HG02763 (cell line): ENCODE data around the gene MTPN.

ENCODE experiments used
- ATAC-seq: cut with Tn5 transposase; IDR thresholded peaks from one replicate; pipeline ENCODE4 v1.9.1; 2021; ENCODE audit warnings: mild to moderate bottlenecking, moderate library complexity; ENCODE audit not compliant: unreplicated experiment

The MTPN gene

GRCh38 chr7:135930565-135931461 lies 46.3 kb downstream of the MTPN start:
- no peak for ATAC-seq

- no peak for ATAC-seq
Measured at GRCh38 chr7:135929722-135930141, 47.4 kb downstream of the MTPN start.

- no peak for ATAC-seq
Measured at GRCh38 chr7:135929249-135929648, 47.9 kb downstream of the MTPN start.

- ATAC-seq: no peak
Measured at GRCh38 chr7:135928136-135928535, 49.0 kb downstream of the MTPN start.

GRCh38 chr7:135925210-135925609 lies 51.9 kb downstream of the MTPN start:
- no peak for ATAC-seq

GRCh38 chr7:135924302-135924701 lies 52.9 kb downstream of the MTPN start:
- no peak for ATAC-seq

- ATAC-seq: no peak
Measured at GRCh38 chr7:135922263-135922662, 54.9 kb downstream of the MTPN start.

- ATAC-seq: peak; percentile 36
Measured at GRCh38 chr7:135920478-135920877, 56.7 kb downstream of the MTPN start.

- ATAC-seq: no peak
Measured at GRCh38 chr7:135919071-135919841, 57.9 kb downstream of the MTPN start.

- no peak for ATAC-seq
Measured at GRCh38 chr7:135918134-135918533, 59.0 kb downstream of the MTPN start.

GRCh38 chr7:135917721-135918120 lies 59.4 kb downstream of the MTPN start:
- no peak for ATAC-seq

- no peak for ATAC-seq
Measured at GRCh38 chr7:135914346-135914745, 62.8 kb downstream of the MTPN start.

GRCh38 chr7:135913404-135913803 lies 63.8 kb downstream of the MTPN start:
- ATAC-seq: no peak

GRCh38 chr7:135911099-135911498 lies 66.1 kb downstream of the MTPN start:
- ATAC-seq: no peak

- no peak for ATAC-seq
Measured at GRCh38 chr7:135910393-135911036, 66.6 kb downstream of the MTPN start.

- ATAC-seq: no peak
Measured at GRCh38 chr7:135905858-135906257, 71.3 kb downstream of the MTPN start.

- no peak for ATAC-seq
Measured at GRCh38 chr7:135905355-135905754, 71.8 kb downstream of the MTPN start.

- ATAC-seq: no peak
Measured at GRCh38 chr7:135904282-135904681, 72.9 kb downstream of the MTPN start.

- no peak for ATAC-seq
Measured at GRCh38 chr7:135901585-135902540, 75.3 kb downstream of the MTPN start.

- no peak for ATAC-seq
Measured at GRCh38 chr7:135900065-135900546, 77.1 kb downstream of the MTPN start.
